NCI-H82 treated with DMSO at 0.1 percent for 48 hours (cell line): ENCODE measurements around the gene LRRC25.
A peak's percentile ranks its signal among the peaks of the same experiment; 100 is the strongest.

Experiments
- DNase-seq: peaks from one replicate; lab custom pipeline; 2025; ENCODE audit not compliant: unreplicated experiment; lab: John Stamatoyannopoulos, UW

LRRC25 gene

DNA sequence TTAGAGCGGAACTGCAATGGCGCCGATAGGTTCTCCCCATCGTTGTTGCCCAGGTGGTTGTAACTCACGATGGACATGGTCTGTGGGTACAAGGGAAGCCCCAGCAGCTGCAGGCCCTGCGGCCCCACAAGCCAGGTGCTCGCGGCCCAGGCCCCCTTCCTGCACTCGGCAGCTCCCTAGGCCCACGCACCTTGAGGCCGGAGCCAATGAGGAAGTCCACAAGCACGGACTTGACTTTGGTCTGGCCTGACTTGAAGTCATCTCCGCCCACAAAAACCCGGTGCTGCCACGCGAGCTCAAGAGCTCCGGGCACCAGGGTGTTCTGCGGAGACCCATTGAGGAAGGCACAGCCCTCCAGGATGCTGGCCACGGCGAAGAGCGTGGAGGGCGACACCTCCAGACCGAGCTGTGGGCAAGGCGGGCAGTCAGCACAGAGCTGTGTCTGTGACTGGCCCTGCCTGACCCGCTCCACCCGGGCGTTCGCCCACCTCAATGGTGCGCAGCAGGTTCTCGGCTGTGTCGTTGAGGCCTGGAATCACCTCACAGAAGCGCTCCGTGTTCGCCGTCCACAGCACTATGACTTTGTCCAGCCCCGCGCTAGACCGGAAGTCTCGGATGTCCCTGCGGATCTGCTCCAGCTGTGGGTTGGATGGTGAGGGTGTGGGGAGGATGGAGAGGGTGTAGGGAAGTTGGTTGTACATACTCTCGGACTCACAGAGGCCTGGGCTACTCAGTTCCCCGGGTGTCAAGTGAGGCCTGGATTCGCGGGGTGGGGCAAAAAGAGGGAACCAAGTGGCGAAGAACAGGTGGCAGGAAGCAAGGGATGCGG is 38.6 kb upstream of the LRRC25 start:
- DNase-seq: no peak

DNA sequence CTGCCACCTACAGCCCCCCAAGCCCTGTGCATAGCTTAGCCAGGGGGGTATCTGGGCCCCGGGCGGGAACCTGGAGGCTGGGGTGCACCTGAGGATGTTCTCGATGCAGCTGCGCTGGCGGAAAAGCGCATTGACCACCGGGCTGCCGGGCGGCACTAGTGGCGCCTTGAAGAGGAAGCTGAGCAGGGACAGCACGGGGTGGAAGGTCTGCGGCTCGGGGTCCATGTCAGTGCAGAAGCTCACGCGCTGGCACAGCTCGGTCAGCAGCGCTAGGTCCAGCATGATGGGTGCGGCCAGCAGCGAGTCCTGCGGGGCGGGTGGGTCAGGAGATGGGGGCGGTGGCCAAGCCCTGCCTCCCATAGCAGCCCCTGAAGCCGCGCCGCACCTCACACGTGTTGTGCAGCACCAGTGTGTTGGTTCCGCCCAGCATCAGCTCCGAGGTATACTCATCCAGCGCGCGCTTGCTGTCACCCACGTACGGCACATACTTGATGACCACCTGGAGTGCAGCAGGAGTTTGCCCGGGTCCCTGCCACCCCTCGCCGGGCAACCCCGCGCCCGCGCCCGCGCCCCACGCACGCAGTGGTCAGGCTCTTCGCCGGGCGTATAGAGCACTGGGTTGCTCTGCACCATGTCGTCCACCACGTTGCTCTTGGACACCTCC is 37.9 kb upstream of the LRRC25 start:
- no peak for DNase-seq

GRCh38 chr19:18434411-18435175 is 37.2 kb upstream of the LRRC25 start:
- DNase-seq: no peak

DNA sequence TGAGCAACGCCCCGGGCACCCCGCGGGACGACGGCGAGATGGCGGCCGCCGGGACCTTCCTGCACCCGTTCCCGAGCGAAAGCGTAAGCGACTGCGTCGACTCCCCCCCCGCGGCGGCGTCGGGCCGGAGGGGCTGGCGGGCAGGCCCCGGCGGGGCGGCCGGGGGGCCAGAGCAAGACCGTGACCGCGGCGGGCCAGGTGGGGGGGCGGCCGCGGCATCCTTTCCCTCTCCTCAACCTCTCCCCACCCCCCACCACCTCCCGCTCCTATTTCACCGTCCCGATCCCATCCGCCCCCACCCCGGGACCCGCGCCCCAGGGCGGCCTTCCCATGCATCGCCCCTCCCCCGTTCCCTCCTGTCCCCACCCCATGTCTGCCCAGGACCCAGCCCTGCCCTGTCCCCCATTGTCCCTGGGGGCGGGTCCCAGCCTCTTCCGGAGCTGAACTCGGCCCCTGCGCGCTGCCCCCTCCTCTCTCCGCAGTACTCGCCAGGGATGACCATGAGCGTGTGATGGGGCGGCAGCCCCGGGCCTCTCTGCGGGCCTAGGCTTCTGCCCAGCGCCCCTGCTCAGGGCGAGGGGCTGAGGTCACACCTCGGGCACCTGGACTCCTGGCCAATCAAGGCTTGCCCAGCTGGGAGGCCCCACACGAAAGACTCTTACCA is 36.4 kb upstream of the LRRC25 start:
- no peak for DNase-seq

DNA sequence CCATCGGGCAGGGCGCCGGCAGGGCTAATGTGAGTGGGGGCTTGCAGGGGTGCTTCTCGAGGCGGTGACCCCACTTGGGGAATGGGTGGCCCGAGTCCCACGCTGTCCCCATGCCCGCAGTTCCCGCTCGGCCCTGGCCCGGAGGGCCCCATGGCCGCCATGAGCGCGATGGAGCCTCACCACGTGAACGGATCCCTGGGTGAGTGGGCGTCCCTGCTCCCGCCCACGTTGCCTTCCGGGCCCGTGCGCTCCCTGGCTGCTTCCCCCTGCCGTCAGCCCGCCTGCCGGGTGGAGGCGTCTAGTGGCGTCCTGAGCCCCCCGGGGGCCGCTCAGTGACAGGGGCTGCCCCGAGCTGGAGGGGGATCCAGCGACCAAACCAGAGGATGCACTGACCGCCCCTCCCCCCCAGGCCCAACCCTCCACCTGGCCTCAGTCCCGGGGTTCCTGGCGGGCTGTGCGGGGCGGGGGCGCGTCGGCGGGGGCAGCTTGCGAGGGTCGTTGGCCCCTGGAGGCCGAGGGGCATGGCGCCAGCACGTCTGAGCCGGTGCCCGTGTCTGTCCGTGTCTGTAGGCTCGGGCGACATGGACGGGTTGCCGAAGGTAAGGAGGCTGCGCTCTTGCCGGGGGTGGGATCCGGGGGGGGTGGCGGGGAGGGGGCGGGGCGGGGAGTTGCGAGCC is 35.7 kb upstream of the LRRC25 start:
- DNase-seq: no peak

GRCh38 chr19:18432275-18433014 is 35.0 kb upstream of the LRRC25 start:
- DNase-seq: no peak

DNA sequence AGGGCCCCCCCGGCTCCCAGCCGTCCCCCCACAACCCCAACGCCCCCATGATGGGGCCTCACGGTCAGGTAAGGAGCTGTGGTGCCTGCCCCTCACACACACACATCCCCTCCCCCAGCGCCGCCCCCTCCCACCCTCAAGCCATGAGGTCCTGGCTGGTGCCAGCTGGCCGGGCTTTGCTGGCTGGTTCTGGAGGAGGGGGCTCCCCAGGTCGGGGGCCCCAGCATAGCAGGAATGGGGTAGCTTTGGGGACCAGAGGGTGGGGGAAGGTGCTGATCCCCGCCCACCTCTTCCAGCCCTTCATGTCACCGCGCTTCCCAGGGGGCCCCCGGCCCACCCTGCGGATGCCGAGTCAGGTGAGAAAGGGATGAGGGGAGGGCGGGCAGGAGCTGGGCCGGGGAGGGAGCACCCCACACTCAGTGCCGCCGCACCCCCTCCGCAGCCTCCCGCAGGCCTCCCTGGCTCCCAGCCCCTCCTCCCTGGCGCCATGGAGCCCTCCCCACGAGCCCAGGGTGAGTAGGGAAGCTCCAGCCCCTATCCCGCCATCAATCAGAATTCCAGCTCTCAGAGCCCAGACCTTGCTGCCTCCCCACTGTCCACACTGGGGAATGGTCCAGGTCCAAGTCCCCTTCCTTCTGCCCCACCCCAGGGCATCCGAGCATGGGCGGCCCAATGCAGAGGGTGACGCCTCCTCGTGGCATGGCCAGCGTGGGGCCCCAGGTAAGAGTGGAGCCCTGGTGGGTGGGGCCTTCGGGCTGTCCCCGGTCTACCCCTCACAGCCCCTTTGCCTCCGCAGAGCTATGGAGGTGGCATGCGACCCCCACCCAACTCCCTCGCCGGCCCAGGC is 34.2 kb upstream of the LRRC25 start:
- no peak for DNase-seq

DNA sequence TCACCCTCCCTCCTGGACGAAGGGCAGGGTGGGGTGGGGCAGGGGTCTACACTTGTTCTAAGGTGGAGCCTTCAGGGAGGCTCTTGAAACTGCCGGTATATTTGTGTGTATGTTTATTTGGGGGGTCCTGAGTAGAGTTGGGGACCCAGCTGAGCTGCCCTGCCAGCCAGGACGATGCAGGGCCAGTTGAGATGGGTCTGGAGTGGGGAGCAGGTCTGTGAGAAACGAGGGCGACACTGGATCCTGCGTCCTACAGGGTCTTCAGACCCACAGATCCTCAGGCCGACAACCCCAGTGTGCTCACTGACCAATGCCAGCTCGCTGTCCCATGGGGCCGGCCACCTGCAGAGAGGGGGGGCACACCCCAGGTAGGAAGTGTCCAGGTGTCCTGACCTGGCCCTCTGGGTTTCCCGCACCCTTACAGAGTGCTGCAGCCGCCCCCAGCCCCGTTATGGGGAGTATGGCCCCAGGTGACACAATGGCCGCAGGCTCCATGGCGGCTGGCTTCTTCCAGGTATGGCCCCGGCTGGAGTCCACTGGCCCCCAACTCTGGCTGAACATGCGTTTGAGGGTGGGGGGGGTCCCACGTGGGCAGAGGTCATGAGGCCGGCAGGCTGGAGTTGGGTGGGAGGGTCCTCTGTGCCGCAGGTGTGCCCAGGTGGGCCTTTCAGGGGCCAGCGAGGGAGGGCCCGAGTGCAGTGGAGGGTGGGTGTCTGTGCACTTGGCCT is 33.2 kb upstream of the LRRC25 start:
- no peak for DNase-seq

DNA sequence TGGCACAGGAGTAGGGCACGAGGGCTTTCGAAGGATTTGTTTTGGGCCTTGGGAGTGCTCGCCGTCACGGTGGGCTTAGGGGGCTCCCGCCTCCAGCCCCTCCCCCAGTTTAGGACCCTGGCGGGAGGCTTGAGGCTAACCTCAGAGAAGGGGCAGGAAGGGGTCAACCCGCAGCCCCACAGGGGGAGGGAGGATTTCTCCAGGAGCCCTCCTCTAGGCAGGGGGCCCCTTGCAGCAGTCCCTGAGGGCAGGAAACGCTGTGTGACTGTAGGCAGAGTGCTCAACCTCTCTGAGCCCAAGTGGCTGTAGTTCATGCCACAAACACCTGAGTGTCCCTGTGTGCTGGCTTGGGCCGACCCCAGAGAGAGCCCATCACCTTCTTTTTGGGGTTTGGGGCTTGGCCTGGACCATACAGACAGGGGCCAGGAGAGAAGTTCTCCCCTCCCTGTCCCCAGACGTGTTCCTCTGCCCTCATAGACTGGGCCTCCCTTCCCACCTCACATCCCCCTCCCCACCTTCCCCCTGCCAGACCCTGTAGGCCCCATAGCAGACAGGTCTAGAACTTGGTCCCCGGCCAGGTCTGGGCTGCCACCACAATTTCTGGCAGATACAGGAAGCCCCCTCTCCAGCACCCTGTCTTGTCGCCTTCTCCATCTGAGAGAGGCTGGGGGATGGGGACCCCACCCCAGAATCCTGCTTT is 32.4 kb upstream of the LRRC25 start:
- DNase-seq: no peak

DNA sequence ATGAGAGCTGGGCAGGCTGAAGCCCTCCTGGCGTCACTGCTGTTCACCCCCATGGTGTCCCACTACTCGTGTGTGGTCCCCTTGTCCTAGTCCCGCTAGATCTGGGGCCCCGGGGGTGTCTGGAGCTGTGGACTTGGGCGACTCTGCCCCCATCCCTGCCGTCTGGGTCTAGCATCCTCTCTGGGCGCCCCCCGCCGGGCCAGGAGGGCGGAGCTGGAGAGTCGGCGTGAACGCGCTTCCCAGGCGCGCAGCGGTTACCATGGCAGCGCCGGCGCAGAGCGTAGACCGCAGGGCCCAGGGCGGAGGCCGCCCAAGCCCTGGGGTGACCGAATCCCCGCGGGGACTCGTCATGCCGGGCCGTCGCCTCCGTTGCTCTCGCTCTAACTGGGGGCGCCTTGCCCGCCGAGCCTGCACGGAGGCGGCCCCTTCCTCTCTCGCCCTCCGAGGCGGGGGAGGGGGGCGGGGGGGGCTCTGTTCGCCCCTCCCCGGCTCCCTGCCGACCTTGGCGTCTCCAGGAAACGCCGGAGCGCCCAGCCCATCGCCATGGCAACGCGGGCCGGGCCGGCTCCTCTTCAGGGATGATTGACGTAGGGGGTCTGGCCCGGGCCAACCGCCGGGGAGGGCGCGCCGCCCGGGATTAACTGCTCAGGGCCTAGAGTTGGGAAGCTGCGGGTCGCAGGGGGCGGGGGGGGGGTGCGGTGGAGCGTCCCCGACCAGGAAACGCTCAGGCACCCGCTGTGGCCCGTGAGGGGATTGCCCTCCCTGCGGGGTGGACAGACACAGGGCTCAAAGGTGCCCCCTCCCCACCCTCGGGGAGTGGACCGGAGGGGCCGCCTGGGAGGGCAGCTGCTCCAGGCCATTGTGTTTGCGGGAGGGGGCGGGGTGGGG is 31.6 kb upstream of the LRRC25 start:
- DNase-seq: peak; percentile 81

- DNase-seq: peak; percentile 57
Measured at GRCh38 chr19:18428173-18428786, 30.9 kb upstream of the LRRC25 start.

DNA sequence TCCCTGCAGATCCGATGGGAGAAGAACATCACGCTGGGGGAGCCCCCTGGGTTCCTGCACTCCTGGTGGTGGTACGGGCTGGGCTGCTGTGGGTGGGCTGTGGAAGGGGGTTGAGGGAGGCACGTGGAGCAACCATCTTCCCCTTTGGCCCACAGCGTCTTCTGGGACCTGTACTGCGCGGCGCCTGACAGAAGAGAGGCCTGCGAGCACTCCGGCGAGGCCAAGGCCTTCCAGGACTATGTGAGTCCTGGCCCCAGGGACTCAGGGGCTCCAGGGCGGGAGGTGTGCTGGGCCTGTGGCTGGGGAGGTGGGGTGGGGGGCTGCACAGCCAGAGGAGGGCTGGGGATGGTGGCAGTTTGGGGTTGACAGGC is 30.3 kb upstream of the LRRC25 start:
- no peak for DNase-seq

DNA sequence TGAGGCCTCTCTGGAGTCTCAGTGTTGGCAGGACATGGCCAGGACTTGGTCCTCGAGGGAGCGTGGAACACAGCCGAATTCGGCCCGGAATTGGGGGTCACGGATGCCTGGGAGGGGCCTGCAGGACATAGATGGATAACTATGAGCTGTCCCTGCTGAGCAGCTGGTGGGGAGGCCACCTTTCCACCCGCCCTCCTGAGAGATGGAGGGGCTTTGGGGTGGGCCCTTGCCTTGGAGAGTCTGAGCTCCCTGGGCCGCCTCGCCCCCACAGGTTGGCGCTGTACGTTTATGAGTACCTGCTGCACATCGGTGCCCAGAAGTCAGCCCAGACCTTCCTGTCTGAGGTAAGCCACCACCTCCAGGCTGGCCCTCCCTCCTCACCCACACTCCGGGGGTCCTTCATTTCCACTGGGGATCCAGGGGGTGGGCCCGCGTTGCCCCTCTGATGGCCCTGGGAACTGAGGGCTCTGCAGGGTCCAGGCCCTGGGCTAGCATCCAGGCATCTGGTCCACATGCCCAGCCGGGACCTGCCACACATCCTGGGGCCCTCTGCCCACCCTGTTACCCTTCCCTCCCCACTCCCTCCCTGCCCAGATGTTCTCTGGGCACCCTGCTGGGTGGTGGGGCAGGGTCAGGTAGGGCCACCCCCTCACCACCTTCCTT is 29.8 kb upstream of the LRRC25 start:
- no peak for DNase-seq

DNA sequence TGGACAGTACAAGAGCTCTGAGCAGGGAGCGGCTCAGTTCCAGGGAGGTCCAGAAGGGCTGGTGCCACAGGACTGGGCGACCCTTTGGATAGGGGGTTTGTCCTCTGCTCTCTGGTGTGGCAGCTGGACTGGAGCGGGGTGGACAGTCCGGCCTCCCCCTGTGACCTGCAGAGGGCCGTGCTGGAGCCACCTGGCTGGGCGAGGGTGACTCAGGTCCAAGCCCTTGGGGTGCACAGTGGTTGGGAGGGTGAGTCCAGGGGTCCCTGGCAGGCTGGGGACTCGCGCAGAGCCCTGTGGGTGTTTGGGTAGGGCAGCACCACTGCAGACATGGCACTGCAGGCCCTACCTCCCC is 29.0 kb upstream of the LRRC25 start:
- no peak for DNase-seq

DNA sequence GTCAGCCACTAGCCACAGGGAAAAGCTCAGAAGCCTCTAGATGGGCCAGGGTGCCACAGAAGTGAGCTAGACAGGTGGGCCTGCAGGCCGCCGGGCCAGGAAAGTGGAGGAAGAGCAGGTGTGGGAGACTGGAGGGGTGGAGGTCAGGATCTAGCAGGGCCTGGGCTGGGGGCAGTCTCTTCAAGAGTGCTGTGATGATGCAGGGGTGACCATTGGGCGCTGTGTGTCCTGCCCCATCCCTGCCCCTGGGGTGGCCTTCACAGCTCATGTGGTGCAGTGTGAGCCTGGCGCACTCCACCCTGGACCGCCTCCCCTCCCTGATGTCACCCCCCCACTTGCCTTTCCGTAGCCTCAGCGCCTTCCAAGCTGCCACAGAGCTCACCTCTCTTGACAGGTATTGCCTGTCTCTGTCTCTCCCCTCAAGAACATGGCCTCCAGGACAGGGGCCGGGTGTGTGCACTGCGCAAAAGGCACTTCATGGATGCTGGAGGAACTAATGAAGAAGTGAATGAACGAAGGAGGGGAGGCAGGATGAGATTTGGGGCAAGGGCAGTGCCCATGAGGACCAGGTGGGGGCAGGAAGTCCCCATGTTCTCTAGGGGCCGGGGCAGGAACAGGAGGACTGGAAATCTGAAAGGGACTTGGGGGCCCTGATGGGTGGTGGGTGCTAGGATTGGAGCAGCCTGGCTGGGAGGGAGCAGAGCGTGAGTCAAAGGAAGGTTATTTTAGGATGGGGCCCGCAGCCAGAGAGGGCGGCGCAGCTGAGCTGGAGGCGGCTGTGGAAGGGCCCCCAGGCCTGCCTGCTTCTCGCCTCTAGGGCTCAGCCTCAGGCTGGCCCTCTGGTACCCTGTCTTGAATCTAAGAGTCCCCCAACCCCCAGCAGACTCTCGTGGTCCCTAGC is 28.3 kb upstream of the LRRC25 start:
- DNase-seq: no peak
